ENCODE results near the gene YTHDC1.

The YTHDC1 gene

GRCh38 chr4:68272380-68272779 is 77.5 kb downstream of the YTHDC1 start:
- TF ChIP-seq CTCF (IDR thresholded peaks at IDR 0.05; ENCODE audit: extremely low read depth, insufficient read depth, missing control alignments): no peak
- in situ Hi-C loops (cut with MboI; ENCODE audit: low pct_unique_long_range_greater_than_20kb, low sequenced_read_pairs, unreplicated experiment): no loop called here
- DNase-seq (ENCODE audit: low spot score): no peak

GRCh38 chr4:68271851-68272357 is 78.0 kb downstream of the YTHDC1 start:
- DNase-seq (ENCODE audit: low spot score): peak; percentile 45
- peak; percentile 67 for TF ChIP-seq CTCF (IDR thresholded peaks at IDR 0.05; ENCODE audit: extremely low read depth, insufficient read depth, missing control alignments)
- in situ Hi-C loops (cut with MboI; ENCODE audit: low pct_unique_long_range_greater_than_20kb, low sequenced_read_pairs, unreplicated experiment): no loop called here

- TF ChIP-seq CTCF (IDR thresholded peaks at IDR 0.05; ENCODE audit: extremely low read depth, insufficient read depth, missing control alignments): no peak
Measured at GRCh38 chr4:68267433-68267944, 82.4 kb downstream of the YTHDC1 start.

GRCh38 chr4:68264875-68265565 is 84.9 kb downstream of the YTHDC1 start:
- no peak for DNase-seq (ENCODE audit: low spot score)
- TF ChIP-seq CTCF (IDR thresholded peaks at IDR 0.05; ENCODE audit: extremely low read depth, insufficient read depth, missing control alignments): no peak
- in situ Hi-C loops (cut with MboI; ENCODE audit: low pct_unique_long_range_greater_than_20kb, low sequenced_read_pairs, unreplicated experiment): no loop called here

More at GRCh38 chr4:68267433-68267944, 82.4 kb downstream of the YTHDC1 start:
- in situ Hi-C loops (cut with MboI; ENCODE audit: low pct_unique_long_range_greater_than_20kb, low sequenced_read_pairs, unreplicated experiment): no loop called here
- no peak for DNase-seq (ENCODE audit: low spot score)
